HEK293 (cell line): Measurements from ENCODE around the gene OR2F1.

Source experiments
- CTCF ChIP-seq: fragments of 450-650 bp; formaldehyde crosslinking; IDR thresholded peaks from 2 replicates; pipeline ENCODE4 v1.5.1; 2016; ENCODE audit warnings: missing biosample characterization, missing genetic modification characterization
- GLI2 ChIP-seq: fragments of 450-650 bp; formaldehyde crosslinking; IDR thresholded peaks from 2 replicates; pipeline ENCODE4; 2017; ENCODE audit warnings: missing biosample characterization, missing genetic modification characterization, low read depth, borderline replicate concordance
- KLF16 ChIP-seq: fragments of 450-650 bp; formaldehyde crosslinking; IDR thresholded peaks from 2 replicates; pipeline ENCODE4 v1.5.1; 2017; ENCODE audit warnings: missing biosample characterization, missing genetic modification characterization
- SCRT1 ChIP-seq: fragments of 450-650 bp; formaldehyde crosslinking; IDR thresholded peaks from 2 replicates; pipeline ENCODE4 v1.5.1; 2016; ENCODE audit warnings: missing biosample characterization, missing genetic modification characterization, borderline replicate concordance
- ZNF169 ChIP-seq: fragments of 450-650 bp; formaldehyde crosslinking; IDR thresholded peaks from 2 replicates; pipeline ENCODE4 v1.5.1; 2016; ENCODE audit warnings: missing biosample characterization, missing genetic modification characterization
- ZNF175 ChIP-seq: fragments of 450-650 bp; formaldehyde crosslinking; IDR thresholded peaks from 2 replicates; pipeline ENCODE4 v1.5.1; 2016; ENCODE audit warnings: missing biosample characterization, missing genetic modification characterization
- ZNF510 ChIP-seq: fragments of 450-650 bp; formaldehyde crosslinking; IDR thresholded peaks from 2 replicates; pipeline ENCODE4 v1.5.1; 2018; ENCODE audit warnings: mild to moderate bottlenecking, missing genetic modification characterization, missing biosample characterization; ENCODE audit not compliant: insufficient replicate concordance
- ZNF561 ChIP-seq: fragments of 450-650 bp; IDR thresholded peaks from 2 replicates; pipeline ENCODE4 v1.5.1; 2018; ENCODE audit warnings: missing biosample characterization, missing genetic modification characterization, borderline replicate concordance
- ZNF704 ChIP-seq: fragments of 450-650 bp; formaldehyde crosslinking; IDR thresholded peaks from 2 replicates; pipeline ENCODE4 v1.5.1; 2016; ENCODE audit warnings: missing biosample characterization, missing genetic modification characterization
- ZSCAN4 ChIP-seq: fragments of 450-650 bp; formaldehyde crosslinking; IDR thresholded peaks from 2 replicates; pipeline ENCODE4 v1.5.1; 2017; ENCODE audit warnings: missing biosample characterization, missing genetic modification characterization

GRCh38 chr7:143931739-143932138 lies 22.9 kb upstream of the OR2F1 start:
- TF ChIP-seq ZNF704: no peak
- no peak for TF ChIP-seq ZSCAN4 (tag by site-specific recombination)
- no peak for TF ChIP-seq SCRT1 (tag by site-specific recombination)
- no peak for TF ChIP-seq ZNF561 (tag by site-specific recombination)
- no peak for TF ChIP-seq KLF16
- no peak for TF ChIP-seq ZNF175 (tag by site-specific recombination)
- no peak for TF ChIP-seq CTCF (tag by site-specific recombination)
- TF ChIP-seq ZNF169: no peak
- no peak for TF ChIP-seq GLI2 (tag by site-specific recombination)
- no peak for TF ChIP-seq ZNF510 (tag by site-specific recombination)
